Dedifferentiated amniotic fluid mesenchymal stem cell (primary cell): ENCODE results near the gene IFNA14.
A peak's percentile ranks its signal among the peaks of the same experiment; 100 is the strongest.
"Not testable (repeated sequence)": the region's sequence is repeated elsewhere in the genome, so short reads cannot be mapped to it uniquely, and the experiment has no call there.

ENCODE experiments used
- DNase-seq: peaks from one replicate; pipeline ENCODE4 v3.0.0-alpha.2; 2016; ENCODE audit errors: extremely low spot score

Gene IFNA14

GRCh38 chr9:21239911-21240310 is at the start of gene IFNA14:
IFNA14 (minus strand) TSS chr9:21240005; CDS start chr9:21239935, 70 bp downstream.
- no peak for DNase-seq

GRCh38 chr9:21287280-21287679 is 47.5 kb upstream of the IFNA14 start:
- DNase-seq = no peak

DNA sequence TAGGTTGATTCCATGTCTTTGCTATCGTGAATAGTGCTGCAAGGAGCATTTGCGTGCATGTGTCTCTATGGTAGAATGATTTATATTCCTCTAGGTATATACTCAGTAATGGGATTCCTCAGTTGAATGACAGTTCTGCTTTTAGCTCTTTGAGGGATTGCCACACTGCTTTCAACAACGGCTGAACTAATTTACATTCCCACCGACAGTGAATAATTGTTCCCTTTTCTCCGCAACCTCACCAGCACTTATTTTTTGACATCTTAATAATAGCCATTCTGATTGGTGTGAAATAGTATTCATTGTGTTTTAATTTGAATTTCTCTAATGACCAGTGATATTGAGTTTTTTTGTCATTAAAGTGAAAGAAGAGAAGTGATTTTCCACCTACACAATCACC is 46.9 kb upstream of the IFNA14 start:
- DNase-seq = no peak

GRCh38 chr9:21286099-21286498 is 46.3 kb upstream of the IFNA14 start:
- DNase-seq = no peak

DNA sequence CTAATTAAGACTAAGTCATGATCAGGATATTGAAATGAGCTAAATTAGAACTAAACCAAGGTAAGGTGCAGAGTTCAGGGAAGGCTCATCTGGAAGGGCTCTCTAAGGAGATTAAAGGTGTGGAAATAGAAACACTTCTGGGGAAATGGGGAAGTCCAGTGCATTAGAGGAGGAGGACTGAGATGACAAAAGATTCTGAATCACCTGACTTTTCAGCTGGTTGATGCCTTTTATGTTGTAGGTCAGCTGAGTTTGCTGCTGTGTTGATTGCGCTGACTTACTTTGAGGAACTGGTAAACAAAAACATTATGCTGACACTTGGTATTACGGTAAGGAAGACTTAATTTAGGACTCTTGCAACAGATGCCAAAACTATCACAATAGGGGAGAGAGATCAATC is 41.5 kb upstream of the IFNA14 start:
- DNase-seq = no peak

DNA sequence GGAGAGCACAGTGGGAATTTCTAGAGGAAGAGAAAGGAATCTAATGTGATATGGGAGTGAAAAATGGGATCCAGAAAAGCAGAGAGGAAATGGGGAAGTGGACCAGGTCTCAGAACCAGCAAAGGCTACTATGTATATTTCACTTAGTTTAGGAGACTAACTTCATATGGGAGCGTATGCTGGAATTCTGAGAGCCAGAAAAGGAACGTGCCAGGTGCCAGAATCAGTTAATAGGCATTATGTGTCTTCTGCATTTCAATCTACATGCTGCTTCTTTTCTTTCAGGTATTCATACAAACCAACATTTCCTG is 28.5 kb upstream of the IFNA14 start:
- no peak for DNase-seq

GRCh38 chr9:21267485-21268346 is 27.9 kb upstream of the IFNA14 start:
- no peak for DNase-seq

GRCh38 chr9:21266733-21267484 is 27.1 kb upstream of the IFNA14 start:
- no peak for DNase-seq

- no peak for DNase-seq
Measured at GRCh38 chr9:21265421-21266189, 25.8 kb upstream of the IFNA14 start.

- DNase-seq = no peak
Measured at GRCh38 chr9:21255538-21256212, 15.9 kb upstream of the IFNA14 start.

- DNase-seq = peak; percentile 53
Measured at GRCh38 chr9:21252721-21253547, 13.1 kb upstream of the IFNA14 start.

- no peak for DNase-seq
Measured at GRCh38 chr9:21251638-21252037, 11.8 kb upstream of the IFNA14 start.

DNA sequence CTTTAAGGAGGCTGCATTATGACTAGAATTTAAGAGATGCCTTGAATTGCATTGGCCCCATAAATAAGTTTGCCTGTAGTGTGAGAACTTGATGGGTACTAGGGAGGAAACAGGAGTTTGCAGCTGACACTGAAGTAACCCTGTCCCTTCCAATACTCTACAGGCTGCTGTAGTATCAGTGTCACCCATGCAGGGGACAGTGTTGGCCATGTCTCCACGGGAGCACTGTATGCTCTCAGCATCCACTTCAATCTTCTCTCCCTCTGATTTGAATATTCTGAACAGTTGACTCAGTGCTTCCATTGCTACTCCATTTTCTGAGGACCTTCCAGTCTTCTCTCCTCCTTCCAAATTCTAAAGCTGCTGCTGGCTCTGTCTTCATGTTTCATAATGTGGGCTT is 11.4 kb upstream of the IFNA14 start:
- no peak for DNase-seq

- DNase-seq = no peak
Measured at GRCh38 chr9:21244836-21245235, 5.0 kb upstream of the IFNA14 start.

DNA sequence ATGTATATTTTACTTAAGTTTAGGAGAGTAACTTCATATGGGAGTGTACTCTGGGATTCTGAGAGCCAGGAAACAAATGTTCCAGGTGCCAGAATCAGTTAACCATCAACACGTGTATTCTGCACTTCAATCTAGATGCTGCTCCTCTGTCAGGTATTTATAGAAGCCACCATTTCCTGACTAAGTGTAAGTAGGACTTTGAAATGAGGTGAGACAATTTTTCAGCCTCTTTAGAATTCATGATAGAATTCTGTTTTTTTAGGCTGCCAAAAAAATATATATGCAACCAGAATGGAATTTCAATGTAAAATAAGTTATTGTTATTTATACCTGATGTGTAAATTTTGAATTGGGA is 3.5 kb downstream of the IFNA14 start:
- DNase-seq = not testable (repeated sequence)

DNA sequence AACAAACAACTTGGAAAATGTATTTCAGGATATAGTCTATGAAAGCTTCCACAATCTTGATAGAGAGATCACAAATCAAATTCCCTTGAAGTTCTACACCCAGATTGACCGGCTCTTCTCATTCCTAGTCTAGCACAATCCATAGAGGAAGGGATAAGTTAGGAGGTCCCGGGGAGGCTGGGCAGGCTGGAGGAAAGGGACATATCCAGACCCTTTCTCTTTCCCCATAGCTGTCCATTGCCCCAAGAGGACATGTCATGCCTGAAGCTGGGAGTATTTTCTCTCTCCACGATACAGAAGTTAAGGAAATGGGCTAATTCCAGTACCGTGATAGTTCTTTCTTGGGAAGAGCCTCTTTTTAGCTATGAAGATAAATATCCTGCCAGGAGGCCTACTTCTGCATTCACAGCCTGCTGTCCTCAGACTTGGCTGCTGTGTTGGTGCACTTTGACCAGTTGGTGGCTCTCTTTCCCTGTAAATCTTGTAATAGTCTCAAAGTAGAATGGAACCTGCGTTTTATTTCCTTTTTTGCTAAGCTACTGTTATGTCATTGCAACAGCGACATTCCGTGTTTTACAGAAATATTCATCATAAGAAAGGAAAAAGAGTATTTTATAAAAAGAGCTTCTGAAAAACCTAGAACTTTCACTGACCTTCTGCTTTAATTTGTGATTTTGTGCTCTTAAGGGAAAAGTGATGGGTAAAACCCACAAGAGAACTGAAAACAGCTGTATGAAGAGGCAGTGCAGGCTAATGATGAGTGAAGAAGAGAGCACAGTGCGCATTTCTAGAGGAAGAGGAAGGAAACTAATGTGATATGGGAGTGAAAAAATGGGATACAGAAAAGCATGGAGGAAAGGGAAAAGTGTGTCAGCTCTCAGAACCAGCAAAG is 4.1 kb downstream of the IFNA14 start:
- peak; percentile 37 for DNase-seq

DNA sequence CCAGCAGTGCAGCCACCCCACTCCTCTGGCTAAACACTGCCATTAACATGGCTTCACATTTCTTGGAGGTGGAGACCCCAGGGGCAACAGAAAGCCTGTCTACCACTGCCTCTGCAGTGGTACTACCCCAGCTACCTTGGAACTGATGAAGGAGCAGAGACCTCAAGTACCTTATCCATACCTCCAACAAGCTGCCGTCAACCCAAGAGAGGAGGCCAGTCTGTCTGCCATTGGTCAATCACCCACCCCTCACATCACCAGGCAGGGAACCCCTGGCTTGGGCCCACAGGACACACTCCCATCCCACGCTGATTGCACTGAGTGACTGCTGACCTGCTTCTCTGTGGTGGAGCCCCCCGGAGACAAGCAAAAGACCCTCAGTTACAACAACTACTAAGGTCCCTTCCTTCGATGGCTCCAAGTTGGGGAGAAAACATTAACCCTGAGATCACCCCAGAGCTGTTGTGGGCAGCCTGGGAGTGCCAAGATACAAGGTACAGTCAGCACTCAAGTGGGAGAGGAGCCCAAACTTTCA is 5.6 kb downstream of the IFNA14 start:
- no peak for DNase-seq

- no peak for DNase-seq
Measured at GRCh38 chr9:21233258-21233657, 6.5 kb downstream of the IFNA14 start.

DNA sequence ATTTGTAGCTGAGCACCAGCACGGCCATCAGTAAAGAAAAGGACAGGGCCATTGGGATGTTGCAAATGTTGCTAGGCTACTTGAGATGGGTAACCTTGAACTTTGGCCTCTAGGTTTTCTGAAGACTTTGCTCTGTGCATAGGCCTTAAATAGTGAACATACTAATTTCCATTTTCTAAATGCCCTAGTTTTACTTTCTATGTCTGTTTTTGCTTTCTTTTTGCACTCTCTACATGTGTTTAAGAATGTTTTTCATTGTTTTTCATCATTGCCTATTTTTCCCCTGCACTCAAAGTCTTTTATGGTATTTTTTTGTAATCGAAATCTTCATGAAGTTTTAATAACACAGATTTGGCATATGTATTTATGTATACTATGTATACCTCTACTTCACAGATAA is 11.7 kb downstream of the IFNA14 start, which contains the start of gene IFNA17:
IFNA17 (minus strand) TSS at position 101 of the 400 bp plus-strand sequence; CDS start at position 52, 49 bp downstream.
- no peak for DNase-seq

GRCh38 chr9:21217211-21217610 is 22.6 kb downstream of the IFNA14 start, which contains the start of gene IFNA16:
IFNA16 (minus strand) TSS chr9:21217311; CDS start chr9:21217305, 6 bp downstream.
- not testable (repeated sequence) for DNase-seq
